Measurements from ENCODE around the gene DCAF8.

DNA sequence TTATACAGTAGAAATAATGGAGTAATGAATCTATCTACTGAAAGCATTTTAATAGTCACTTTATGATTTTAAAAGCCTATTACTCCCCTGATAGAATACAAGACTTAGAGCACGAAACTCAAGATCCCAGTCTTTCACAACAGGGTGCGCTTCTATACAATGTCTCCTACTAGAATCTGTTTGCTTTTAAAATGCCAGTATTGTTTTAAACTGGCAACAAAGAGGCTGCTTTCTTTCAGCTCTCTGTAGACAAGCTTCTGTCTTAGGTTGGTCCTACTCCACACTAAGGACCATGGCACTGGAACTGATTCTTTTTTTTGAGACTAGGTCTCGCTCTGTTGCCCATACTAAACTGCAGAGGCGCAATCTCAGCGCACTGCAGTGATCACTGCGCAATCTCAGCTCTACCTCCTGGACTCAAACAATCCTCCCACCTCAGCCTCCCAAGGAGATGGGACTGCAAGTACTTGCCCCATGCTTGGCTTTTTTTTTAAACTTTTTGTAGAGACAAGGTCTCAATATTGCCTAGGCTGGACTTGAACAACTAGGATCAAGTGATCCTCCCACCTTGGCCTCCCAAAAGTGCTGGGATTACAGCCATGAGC lies 4.8 kb downstream of the DCAF8 start:
- TF ChIP-seq, protein P1, sequence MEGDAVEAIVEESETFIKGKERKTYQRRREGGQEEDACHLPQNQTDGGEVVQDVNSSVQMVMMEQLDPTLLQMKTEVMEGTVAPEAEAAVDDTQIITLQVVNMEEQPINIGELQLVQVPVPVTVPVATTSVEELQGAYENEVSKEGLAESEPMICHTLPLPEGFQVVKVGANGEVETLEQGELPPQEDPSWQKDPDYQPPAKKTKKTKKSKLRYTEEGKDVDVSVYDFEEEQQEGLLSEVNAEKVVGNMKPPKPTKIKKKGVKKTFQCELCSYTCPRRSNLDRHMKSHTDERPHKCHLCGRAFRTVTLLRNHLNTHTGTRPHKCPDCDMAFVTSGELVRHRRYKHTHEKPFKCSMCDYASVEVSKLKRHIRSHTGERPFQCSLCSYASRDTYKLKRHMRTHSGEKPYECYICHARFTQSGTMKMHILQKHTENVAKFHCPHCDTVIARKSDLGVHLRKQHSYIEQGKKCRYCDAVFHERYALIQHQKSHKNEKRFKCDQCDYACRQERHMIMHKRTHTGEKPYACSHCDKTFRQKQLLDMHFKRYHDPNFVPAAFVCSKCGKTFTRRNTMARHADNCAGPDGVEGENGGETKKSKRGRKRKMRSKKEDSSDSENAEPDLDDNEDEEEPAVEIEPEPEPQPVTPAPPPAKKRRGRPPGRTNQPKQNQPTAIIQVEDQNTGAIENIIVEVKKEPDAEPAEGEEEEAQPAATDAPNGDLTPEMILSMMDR (conservative IDR thresholded peaks at IDR 0.05): no peak
- no peak for TF ChIP-seq ZFX (IDR thresholded peaks at IDR 0.05)

Measured in C4-2B (cell line).